Measurements from ENCODE around the gene ERCC6L2.
A peak's percentile ranks its signal among the peaks of the same experiment; 100 is the strongest.

The ERCC6L2 gene

DNA sequence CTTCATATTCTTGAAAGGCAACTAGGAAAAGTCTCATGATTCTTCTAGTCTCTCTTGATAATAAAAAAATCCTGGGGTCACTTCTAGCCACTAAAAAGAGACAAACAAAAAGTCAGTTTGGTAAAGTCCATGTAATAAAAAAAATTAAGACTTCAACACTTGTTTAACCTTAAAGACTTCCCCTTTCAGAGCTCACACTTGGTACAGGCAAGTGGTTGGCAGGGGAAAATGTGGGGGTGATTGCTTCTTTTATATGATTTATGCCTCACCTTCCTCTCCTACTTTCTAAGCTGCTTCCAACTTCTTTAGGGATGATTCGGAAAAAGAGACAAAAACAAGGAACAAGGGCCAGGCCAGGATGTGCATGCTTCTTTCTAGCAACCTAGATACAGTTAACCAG is 5.1 kb upstream of the ERCC6L2 start:
- DNase-seq (ENCODE audit: low read depth in 3 of 3) = no peak

GRCh38 chr9:95870906-95871305 is 4.6 kb upstream of the ERCC6L2 start:
- no peak for DNase-seq (ENCODE audit: low read depth in 3 of 3)

- no peak for DNase-seq (ENCODE audit: low read depth in 3 of 3)
Measured at GRCh38 chr9:95874303-95874988, 1.0 kb upstream of the ERCC6L2 start.

- DNase-seq (ENCODE audit: low read depth in 3 of 3) = peak; percentile 27 to 40 (median 33)
Measured at GRCh38 chr9:95874989-95875304, 544 bp upstream of the ERCC6L2 start.

- DNase-seq (ENCODE audit: low read depth in 3 of 3) = no peak
Measured at GRCh38 chr9:95876138-95876444, 600 bp downstream of the ERCC6L2 start.

DNA sequence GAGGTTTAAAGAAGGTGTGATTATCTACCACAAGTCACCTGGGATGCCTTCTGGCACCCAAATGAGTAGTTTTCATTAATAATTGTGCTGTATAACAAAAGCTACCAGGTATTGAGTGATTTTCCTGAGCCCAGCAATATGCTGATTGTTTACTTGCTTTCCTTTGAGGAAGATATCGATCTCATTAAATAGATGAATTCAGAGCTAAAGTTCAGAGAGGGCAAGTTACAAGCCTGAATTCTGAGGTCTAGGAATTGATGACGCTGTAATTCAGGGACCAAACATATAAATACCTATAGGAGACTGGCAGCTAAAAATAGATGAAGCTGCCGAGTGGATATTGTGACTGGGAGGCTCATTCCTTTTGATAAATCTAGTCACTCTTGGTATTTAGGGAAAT is 1.1 kb downstream of the ERCC6L2 start:
- DNase-seq (ENCODE audit: low read depth in 3 of 3) = no peak

- DNase-seq (ENCODE audit: low read depth in 3 of 3) = no peak
Measured at GRCh38 chr9:95877984-95878383, 2.5 kb downstream of the ERCC6L2 start.

- no peak for DNase-seq (ENCODE audit: low read depth in 3 of 3)
Measured at GRCh38 chr9:95879591-95879990, 4.1 kb downstream of the ERCC6L2 start.

GRCh38 chr9:95880021-95880690 is 4.7 kb downstream of the ERCC6L2 start:
- no peak for DNase-seq (ENCODE audit: low read depth in 3 of 3)

- no peak for DNase-seq (ENCODE audit: low read depth in 3 of 3)
Measured at GRCh38 chr9:95887926-95888497, 12.5 kb downstream of the ERCC6L2 start.

DNA sequence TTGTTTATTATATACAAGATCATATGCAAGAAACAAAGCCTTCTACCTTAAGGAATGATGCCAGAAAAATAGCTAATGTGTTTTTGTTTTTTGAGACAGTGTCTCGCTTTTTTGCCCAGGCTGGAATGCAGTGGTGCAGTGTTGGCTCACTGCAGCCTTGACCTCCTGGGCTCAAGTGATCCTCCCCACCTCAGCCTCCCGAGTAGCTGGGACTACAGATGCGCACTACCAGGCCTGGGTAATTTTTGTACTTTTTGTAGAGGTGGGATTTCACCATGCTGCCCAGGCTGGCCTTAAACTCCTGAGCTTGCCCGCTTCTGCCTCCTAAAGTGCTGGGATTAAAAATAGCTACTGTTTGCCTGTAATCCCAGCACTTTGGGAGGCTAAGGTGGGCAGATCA is 15.1 kb downstream of the ERCC6L2 start:
- no peak for DNase-seq (ENCODE audit: low read depth in 3 of 3)

DNA sequence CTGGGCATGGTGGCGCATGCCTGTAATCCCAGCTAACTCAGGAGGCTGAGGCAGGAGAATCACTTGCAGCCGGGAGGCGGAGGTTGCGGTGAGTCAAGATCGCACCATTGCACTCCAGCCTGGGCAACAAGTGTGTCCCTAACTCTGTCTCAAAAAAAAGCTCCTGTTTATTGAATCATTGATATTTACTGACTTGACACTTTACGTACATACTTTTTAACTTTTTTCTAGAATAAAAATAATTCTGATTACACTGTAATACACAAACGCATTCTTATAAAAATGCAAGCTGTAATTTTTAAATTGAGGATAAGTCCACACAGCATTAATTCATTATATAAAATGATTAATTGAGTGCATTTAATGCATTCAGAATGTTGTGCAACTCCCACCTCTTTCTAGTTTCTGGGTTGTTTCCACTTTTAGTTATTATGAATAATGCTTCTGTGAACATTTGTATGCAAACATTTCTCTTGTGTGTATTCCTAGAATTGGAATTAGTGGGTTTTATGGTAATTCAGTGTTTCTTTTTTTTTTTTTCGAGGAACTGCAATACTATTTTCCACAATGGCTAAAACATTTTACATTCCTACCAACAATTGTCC is 15.7 kb downstream of the ERCC6L2 start:
- DNase-seq (ENCODE audit: low read depth in 3 of 3) = no peak

DNA sequence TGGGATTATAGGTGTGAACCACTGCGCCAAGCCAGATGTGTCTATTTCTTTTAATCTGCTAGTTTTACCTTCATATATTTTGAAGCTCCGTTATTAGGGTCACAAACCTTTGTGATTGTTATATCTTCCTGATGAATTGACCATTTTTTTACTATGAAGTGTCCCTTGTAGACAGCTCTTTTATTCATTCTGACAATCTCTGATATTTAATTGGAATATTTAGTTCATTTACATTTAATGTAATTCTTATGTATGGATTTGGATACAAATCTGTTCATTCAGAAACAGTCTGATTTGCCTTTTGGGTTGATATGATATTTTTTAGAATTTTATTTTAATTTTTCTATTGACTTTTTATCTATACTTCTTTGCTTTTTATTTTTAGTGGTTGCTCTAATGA is 17.2 kb downstream of the ERCC6L2 start:
- DNase-seq (ENCODE audit: low read depth in 3 of 3) = no peak

- no peak for DNase-seq (ENCODE audit: low read depth in 3 of 3)
Measured at GRCh38 chr9:95896580-95896979, 21.1 kb downstream of the ERCC6L2 start.

DNA sequence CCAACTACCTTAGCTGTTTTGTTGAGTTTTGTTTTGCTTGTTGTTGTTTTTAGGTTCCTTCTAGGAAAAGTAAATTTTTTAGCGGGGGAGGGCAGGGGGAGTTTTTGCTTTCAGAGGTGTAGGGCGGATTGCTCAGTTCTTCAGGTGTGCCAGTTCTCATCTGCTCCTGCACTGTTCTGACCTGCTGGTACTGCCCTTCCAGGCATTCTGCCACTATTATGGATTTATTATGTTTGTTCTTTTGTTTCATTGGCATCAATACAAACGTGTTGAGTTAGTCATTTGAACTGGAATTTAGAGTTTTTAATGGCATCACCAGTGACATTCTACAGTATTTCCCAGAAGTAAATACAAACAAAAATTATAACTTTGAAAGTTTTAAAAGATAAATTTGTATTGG is 26.0 kb downstream of the ERCC6L2 start:
- no peak for DNase-seq (ENCODE audit: low read depth in 3 of 3)

GRCh38 chr9:95903398-95903797 is 27.9 kb downstream of the ERCC6L2 start:
- no peak for DNase-seq (ENCODE audit: low read depth in 3 of 3)

DNA sequence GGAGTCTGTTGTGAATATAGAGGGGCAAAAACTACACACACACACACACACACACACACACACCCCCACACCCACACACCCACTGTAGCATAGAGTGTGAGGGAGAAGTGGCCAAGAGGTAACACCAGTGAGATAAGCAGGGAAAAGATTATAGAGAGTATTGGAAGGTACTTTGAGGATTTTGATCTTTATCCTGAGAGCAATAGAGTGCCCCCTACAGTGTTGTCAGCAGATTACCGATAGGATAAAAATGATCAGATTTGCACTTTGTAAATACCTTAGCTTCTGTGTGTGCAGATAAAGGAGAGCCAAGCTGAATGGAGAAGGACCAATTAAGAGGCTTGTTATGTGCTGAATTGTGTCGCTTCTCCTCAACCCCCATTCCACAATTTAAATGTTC is 32.3 kb downstream of the ERCC6L2 start:
- DNase-seq (ENCODE audit: low read depth in 3 of 3) = no peak

DNA sequence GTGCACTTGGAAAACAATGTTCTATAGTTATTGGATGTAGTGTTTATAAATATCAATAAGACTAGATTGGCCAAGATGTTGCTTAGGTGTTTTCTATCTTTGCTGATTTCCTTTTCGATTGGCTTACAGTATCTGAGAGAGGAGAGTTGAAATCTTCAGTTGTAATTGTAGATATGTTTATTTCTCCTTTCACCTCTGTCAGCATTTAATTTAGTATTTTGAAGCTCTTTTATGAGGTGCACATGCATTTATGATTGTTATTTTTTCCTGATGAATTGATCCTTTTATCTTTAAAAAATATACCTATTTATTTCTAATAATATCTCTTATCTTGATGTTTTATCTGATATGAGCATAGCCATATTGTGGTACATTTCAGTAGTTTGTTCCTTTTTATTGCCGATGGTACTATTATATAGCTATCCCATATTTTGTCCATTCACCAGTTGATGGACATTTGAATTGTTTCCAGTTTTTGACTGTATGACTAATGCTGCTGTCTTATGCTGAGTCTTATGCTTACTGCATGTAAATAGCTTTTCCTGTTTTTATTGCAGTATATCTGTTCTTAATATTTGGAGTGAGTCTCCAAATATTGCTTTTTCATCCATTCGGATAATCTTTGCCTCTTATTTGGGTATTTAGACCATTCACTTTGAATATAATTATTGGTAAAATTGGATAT is 34.7 kb downstream of the ERCC6L2 start:
- no peak for DNase-seq (ENCODE audit: low read depth in 3 of 3)

GRCh38 chr9:95910770-95911340 is 35.4 kb downstream of the ERCC6L2 start:
- DNase-seq (ENCODE audit: low read depth in 3 of 3) = no peak

DNA sequence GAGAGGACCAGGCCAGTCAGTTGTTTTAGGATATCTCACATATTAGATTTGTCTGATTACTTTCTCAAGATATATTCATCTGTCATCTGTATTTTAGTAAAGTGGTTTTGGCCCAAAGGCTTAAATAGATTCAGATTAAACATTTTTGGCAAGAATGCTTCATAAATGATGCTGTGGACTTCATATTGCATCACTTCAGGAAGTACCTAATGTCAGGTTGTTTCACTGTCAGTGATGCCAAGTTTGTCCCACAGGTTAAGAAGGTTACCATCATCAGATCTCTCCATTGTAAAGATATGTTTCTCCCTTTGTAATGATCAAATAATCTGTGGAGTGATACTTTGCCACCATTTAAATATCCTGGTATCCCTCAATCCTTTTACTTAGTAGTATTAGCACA is 37.3 kb downstream of the ERCC6L2 start:
- DNase-seq (ENCODE audit: low read depth in 3 of 3) = no peak

- no peak for DNase-seq (ENCODE audit: low read depth in 3 of 3)
Measured at GRCh38 chr9:95920017-95920416, 44.5 kb downstream of the ERCC6L2 start.

DNA sequence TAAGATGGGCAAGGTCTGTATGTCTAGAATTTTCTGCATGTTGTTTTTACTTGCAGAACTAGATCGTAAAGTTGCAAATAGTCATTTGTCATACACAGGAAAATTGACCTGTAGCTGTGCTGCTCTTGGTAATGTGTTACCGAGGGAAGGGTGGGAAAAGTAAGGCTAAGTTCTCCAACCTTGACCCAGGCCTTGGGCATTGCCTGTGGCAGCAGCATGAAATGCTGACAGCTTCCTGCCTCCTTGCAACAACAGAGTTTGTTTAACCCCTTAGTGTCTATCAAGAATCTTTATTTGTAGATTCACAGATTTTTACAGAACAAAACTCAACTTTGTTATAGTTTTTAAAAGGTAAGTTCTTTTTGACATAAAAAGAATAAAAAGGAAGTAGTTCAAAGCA is 48.3 kb downstream of the ERCC6L2 start:
- no peak for DNase-seq (ENCODE audit: low read depth in 3 of 3)

Measured in stimulated activated CD4-positive, alpha-beta T cell treated with anti-CD3 and anti-CD28 coated beads, TNF-alpha, amount 100 ng/mL, for 4 hours (primary cell).